UCSD-AML1 (cell line): ENCODE results near the gene CDK10.

Experiments
- DNase-seq: peaks from one replicate; lab custom pipeline; 2025; ENCODE audit not compliant: unreplicated experiment; lab: John Stamatoyannopoulos, UW

CDK10 gene

DNA sequence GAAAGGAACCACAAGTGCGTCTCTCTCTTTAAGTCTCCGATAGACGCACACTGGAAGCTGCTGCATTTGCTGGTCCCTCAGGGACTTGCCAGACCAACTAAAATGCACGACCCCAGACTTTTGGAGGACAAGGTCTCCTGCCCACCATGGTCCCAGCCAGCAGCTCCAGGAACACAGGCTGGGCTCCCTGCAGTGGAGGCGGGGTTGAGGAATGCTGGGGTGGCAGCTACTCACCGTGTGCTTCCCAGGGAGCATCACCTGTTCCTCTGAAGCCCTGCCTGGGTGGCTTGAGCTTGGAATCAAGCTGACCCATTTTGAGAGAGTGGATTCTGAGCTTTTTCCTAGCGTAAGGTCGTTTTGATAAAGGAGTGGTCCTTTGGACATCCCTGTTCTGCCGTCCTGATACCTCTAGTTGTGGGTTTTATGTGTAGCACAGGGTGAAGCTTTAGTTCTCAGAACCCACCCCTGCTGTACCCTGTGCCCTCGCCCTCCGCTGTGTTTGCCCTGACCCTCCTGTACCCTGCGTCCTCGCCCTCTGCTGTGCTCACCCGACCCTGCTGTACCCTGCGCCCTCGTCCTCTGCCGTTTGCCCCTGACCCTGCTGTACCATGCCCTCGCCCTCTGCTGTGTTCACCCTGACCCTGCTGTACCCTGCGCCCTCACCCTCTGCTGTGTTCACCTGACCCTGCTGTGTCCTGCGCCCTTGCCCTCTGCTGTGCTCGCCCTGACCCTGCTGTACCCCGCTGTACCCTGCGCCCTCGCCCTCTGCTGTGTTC, 45.8 kb downstream of the CDK10 start:
- no peak for DNase-seq

- DNase-seq = no peak
Measured at GRCh38 chr16:89732918-89733242, 46.4 kb downstream of the CDK10 start.

- no peak for DNase-seq
Measured at GRCh38 chr16:89733322-89733721, 46.8 kb downstream of the CDK10 start.

DNA sequence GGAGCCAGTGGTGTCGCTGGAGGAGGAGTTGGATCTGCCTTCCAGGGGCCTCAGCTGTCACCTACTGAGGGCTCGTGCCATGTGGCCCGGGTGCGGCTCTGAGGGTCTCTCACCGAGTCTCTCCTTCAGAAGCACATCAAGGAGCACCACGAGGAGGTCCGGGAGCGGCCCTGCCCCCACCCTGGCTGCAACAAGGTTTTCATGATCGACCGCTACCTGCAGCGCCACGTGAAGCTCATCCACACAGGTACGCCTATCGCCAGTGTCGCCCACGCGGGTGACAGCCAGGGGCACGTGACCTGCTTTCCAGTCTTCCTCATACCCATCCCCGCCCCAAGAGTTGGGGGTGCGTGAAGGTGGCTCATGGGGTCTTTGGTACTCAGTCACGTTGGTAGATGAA, 47.3 kb downstream of the CDK10 start:
- no peak for DNase-seq

GRCh38 chr16:89736554-89736953, 50.1 kb downstream of the CDK10 start:
- DNase-seq = no peak

DNA sequence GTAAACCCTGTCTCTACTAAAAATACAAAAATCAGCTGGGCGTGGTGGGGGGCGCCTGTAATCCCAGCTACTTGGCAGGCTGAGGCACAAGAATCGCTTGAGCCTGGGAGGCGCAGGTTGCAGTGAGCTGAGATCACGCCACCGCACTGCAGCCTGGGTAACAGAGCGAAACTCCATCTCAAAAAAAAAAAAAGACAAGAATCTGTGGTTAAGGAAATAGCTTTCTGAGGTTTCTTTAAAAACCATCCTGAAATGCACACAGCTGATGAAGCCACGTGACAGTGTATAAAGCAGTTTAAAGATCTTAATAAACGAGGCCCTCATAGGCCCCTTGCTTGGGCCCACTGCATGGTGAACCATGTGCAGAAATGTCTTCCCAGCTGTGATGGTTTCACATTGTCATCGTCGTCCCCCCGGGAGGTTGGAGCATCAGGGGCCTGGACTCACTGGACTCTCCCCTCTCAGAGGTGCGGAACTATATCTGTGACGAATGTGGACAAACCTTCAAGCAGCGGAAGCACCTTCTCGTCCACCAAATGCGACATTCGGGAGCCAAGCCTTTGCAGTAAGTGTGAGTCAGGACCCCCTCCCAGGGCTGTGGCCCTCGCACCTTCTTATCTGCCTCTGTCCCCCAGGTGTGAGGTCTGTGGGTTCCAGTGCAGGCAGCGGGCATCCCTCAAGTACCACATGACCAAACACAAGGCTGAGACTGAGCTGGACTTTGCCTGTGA, 51.0 kb downstream of the CDK10 start:
- DNase-seq = no peak

- DNase-seq = no peak
Measured at GRCh38 chr16:89738072-89738377, 51.5 kb downstream of the CDK10 start.

DNA sequence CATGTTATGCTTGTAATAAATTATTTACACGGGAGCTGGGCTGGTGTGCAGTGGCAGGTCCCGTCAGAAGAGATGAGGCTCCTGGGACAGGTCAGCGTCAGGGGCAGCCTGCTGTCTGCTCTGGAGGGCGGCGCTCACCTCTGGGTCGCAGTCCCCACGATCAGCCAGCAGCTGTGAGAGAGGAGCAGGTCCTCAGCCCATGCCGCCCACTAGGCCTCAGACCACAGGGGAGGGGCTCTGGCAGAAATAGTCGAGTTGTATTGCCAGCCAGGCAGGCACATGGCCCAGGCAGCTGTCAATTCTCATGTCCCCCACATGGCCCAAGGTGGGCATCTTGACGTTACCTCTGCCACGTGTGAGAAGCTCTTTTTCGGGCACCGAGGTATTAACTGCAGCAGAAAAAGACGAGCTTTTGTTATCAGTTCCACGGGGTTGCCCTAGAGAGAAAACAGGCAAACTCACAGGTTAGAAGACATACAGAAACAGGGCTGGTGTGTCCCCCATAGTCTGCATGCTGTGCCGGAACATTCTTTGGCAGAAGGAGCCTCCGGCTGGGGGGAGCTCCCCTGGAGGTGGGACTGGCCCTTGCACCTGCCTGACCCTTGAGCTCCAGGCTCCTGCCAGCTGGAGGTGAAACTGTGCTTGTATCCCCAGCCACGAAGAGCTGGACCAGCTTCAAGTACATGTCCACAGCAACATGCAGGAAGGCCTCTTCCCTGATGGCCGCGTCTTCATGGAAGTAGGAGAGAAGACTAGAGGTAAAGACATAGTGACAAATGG, 52.2 kb downstream of the CDK10 start:
- no peak for DNase-seq

DNA sequence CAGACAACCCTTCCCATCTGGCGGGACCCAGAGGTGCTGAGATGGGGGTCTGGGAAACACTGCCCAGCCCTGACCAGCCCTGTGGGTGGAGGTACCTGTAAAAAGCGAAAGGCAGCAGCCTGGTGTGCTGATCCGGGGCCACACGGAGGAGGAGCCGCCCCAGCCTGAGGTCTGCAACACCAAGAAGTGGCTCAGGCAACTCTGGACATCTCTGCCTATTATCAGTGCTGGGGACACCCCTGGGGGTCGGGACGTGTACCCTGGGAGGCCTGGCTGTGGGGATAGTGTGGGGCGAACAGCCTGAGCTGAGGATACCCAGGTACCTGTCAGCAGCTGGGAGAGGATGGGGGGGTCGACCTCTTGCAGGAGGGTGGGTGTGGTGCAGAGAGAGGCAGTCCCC, 52.9 kb downstream of the CDK10 start:
- DNase-seq = no peak

- DNase-seq = no peak
Measured at GRCh38 chr16:89741342-89742014, 55.0 kb downstream of the CDK10 start.

- DNase-seq = no peak
Measured at GRCh38 chr16:89742948-89743347, 56.5 kb downstream of the CDK10 start.

GRCh38 chr16:89744813-89745212, 58.3 kb downstream of the CDK10 start:
- no peak for DNase-seq
